HFFc6 (cell line): ENCODE results near the gene MOK. TPM values are rescaled to one million over a fixed set of nuclear protein-coding genes. Genes with fewer than 3 reads are reported as not detected.

Experiments
- DNase-seq: peaks from one replicate; pipeline ENCODE4 v3.0.0-alpha.2; 2018
- H3K27ac Mint-ChIP-seq: 2 replicates; pipeline ENCODE4 v1.8.0; 2020; ENCODE audit warnings: mild to moderate bottlenecking, mixed read lengths
- H3K27me3 Mint-ChIP-seq: 2 replicates; pipeline ENCODE4 v1.8.0; 2021; ENCODE audit warnings: mild to moderate bottlenecking, moderate library complexity, mixed read lengths; ENCODE audit not compliant: insufficient read depth
- H3K36me3 Mint-ChIP-seq: 2 replicates; pipeline ENCODE4 v1.8.0; 2021; ENCODE audit warnings: low read depth, mixed read lengths
- H3K4me1 Mint-ChIP-seq: 2 replicates; pipeline ENCODE4 v1.8.0; 2020; ENCODE audit warnings: low read depth, mixed read lengths
- H3K4me3 Mint-ChIP-seq: 2 replicates; pipeline ENCODE4 v1.8.0; 2020; ENCODE audit warnings: mild to moderate bottlenecking, moderate library complexity, mixed read lengths
- H3K9me3 Mint-ChIP-seq: 2 replicates; pipeline ENCODE4 v1.8.0; 2020; ENCODE audit warnings: mild to moderate bottlenecking, mixed read lengths
- CTCF ChIP-seq: fragments of 200-600 bp; sonication (generic); IDR thresholded peaks from 2 replicates; pipeline ENCODE4 v1.5.0; 2021; ENCODE audit warnings: antibody characterized with exemption, mild to moderate bottlenecking
- total RNA-seq, 6 experiments: library from RNA; stranded (reverse); fragmentation: NEBNext Ultra II Directional; extraction: Animal tissue kit (Norgen Biotek cat#: 25700); gene quantifications; 2 replicates in 1 of 6; 3 replicates in 5 of 6; pipeline ENCODE4 v1.2.3, GENCODE V29; 2021

MOK gene
- total RNA-seq, 6 experiments from 2014 or later = 11.5 to 18.7 (median 14.8) TPM

GRCh38 chr14:102212356-102212755, 92.6 kb downstream of the MOK start:
- Mint-ChIP-seq H3K27me3 (peaks cover 9% of the 10 kb centered on the region), H3K9me3 (no peaks in the 10 kb centered on the region)
- no peak for TF ChIP-seq CTCF

DNA sequence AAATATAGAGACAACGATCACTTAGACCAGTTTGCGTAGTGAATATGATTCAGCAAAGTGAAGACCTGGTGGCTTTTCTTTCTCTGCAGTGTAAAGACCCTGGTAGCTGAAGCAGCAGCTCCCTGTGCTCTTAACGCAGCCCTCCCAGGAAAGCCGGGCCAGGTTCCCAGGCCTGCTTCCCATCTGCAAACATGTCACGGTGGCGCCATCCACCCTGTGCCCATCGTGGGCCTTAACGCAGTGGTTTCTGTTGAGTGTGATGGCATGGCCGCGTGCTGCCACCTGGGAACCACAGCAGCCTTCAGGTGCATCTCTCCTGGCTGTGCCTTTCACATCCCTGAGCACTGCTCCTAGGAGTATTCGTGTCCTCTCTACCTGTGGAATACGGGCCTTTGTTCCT, 93.7 kb downstream of the MOK start:
- TF ChIP-seq CTCF = no peak
- H3K4me3 Mint-ChIP-seq = no peak overlapping the region
- peaks cover 22% of the 10 kb centered on the region for H3K4me1 Mint-ChIP-seq
- peaks cover 9% of the 10 kb centered on the region for H3K36me3 Mint-ChIP-seq
- peaks cover 9% of the 10 kb centered on the region; the same call in 1 of the 2 replicates for H3K27me3 Mint-ChIP-seq
- DNase-seq = no peak
- no peaks in the 10 kb centered on the region for H3K9me3 Mint-ChIP-seq
- no peak overlapping the region for H3K27ac Mint-ChIP-seq

More at GRCh38 chr14:102212356-102212755, 92.6 kb downstream of the MOK start:
- no peak for DNase-seq
- Mint-ChIP-seq H3K27ac (no peak overlapping the region), H3K4me1 (peaks cover 22% of the 10 kb centered on the region), H3K4me3 (no peak overlapping the region), H3K36me3 (peaks cover 8% of the 10 kb centered on the region)

- Mint-ChIP-seq H3K9me3 (no peaks in the 10 kb centered on the region), H3K27me3 (peaks cover 8% of the 10 kb centered on the region; the same call in 1 of the 2 replicates), H3K27ac (no peak overlapping the region), H3K36me3 (peaks cover 10% of the 10 kb centered on the region), H3K4me3 (no peak overlapping the region), H3K4me1 (peaks cover 19% of the 10 kb centered on the region)
- no peak for DNase-seq
- no peak for TF ChIP-seq CTCF
Measured at GRCh38 chr14:102210421-102211042, 94.4 kb downstream of the MOK start.

GRCh38 chr14:102209224-102209966, 95.6 kb downstream of the MOK start:
- TF ChIP-seq CTCF = peak; percentile 66
- Mint-ChIP-seq H3K27me3 (0 out of 2 replicates have a peak, but pooled peaks cover 4% of the 10 kb centered on the region), H3K36me3 (peaks cover 14% of the 10 kb centered on the region), H3K4me3 (no peak overlapping the region), H3K4me1 (peaks cover 7% of the 10 kb centered on the region), H3K27ac (no peak overlapping the region), H3K9me3 (no peaks in the 10 kb centered on the region)
- DNase-seq = peak; percentile 47

DNA sequence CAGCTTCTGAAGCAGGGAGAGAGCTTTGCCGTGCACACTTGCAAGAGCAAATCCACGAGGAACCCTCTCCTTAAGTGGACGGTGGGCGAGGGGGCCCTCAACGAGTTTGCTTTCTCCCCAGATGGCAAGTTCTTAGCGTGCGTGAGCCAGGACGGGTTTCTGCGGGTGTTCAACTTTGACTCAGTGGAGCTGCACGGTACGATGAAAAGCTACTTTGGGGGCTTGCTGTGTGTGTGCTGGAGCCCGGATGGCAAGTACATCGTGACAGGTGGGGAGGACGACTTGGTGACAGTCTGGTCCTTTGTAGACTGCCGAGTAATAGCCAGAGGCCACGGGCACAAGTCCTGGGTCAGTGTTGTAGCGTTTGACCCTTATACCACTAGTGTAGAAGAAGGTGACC, 96.2 kb downstream of the MOK start:
- no peak for TF ChIP-seq CTCF
- Mint-ChIP-seq H3K36me3 (peaks cover 14% of the 10 kb centered on the region), H3K27me3 (peaks cover 3% of the 10 kb centered on the region; the same call in 1 of the 2 replicates), H3K4me3 (no peak overlapping the region), H3K4me1 (peaks cover 5% of the 10 kb centered on the region), H3K9me3 (no peaks in the 10 kb centered on the region), H3K27ac (no peak overlapping the region)
- DNase-seq = no peak
